HepG2 (cell line): ENCODE results near the gene ADGRD1. TPM values are rescaled to one million over a fixed set of nuclear protein-coding genes. Genes with fewer than 3 reads are reported as not detected.

Experiments used
- ATAC-seq: fragments of 200-7000 bp; cut with Tn5 transposase; 3 replicates; pipeline ENCODE4 v1.9.1; 2020; ENCODE audit warnings: mild to moderate bottlenecking, moderate library complexity
- BruUV-seq: library from RNA; stranded (reverse); fragments of 400-500 nt; replicated peaks from 2 replicates; lab custom pipeline; 2021; lab: Mats Ljungman, UMichigan
- CTCF ChIA-PET: fragments of 300-600 bp; formaldehyde crosslinking; extraction: SDS; loops from one replicate; lab custom pipeline; 2021; ENCODE audit warnings: low total read pairs, inconsistent platforms, low intra/inter-chr PET ratio; lab: Yijun Ruan, JAX
- POLR2A ChIA-PET: fragments of 350-600 bp; sonication (Branson Sonifier 250); formaldehyde crosslinking; loops from one replicate; lab custom pipeline; 2020; ENCODE audit warnings: antibody characterized with exemption, inconsistent platforms; lab: Yijun Ruan, JAX
- DNase-seq: peaks from one replicate; pipeline ENCODE4 v3.0.0-alpha.2; 2015; ENCODE audit warnings: low spot score
- FAIRE-seq: peaks from 3 replicates; lab custom pipeline; 2011; peaks lifted over from hg19 to GRCh38; lab: Jason Lieb, UNC
- H2AFZ ChIP-seq: one replicate; pipeline ENCODE4 v1.6.1; 2011; ENCODE audit warnings: low read length, inconsistent platforms
- H3K27ac ChIP-seq: fragments of 300-600 bp; 3 replicates; pipeline ENCODE4 v1.8.0; 2011; ENCODE audit warnings: mixed run types, mild to moderate bottlenecking, mixed read lengths, low read length, inconsistent platforms; ENCODE audit not compliant: insufficient read depth; ENCODE audit errors: extremely low read length
- H3K27me3 ChIP-seq, 2 experiments: fragments of 200-600 bp in 1 of 2; 2 replicates in 1 of 2; 3 replicates in 1 of 2; pipeline versions ENCODE4 v1.6.0 to v1.8.0; 2011; ENCODE audit warnings: low read length in 2 of 2, mild to moderate bottlenecking in 2 of 2, moderate library complexity in 2 of 2, inconsistent platforms in 1 of 2; ENCODE audit not compliant: insufficient read depth in 2 of 2, control insufficient read depth in 1 of 2
- H3K36me3 ChIP-seq, 2 experiments: fragments of 200-600 bp in 1 of 2; replicated peaks in 1 of 2; 2 replicates in 1 of 2; 3 replicates in 1 of 2; pipeline versions ENCODE4 v1.5.1 to v1.8.0; 2011; ENCODE audit warnings: low read length in 2 of 2, inconsistent platforms in 1 of 2; ENCODE audit not compliant: insufficient read depth in 2 of 2, control insufficient read depth in 1 of 2
- H3K4me1 ChIP-seq: 2 replicates; pipeline ENCODE4 v1.5.1; 2012; ENCODE audit warnings: low read length, inconsistent platforms; ENCODE audit not compliant: insufficient read depth
- H3K4me2 ChIP-seq: 2 replicates; pipeline ENCODE4 v1.6.0; 2011; ENCODE audit warnings: low read depth, low read length, inconsistent platforms
- H3K4me3 ChIP-seq, 3 experiments: fragments of 200-600 bp in 1 of 3; sonication (generic), shearing (Covaris generic) in 1 of 3; replicated peaks in 1 of 3; 2 replicates each; pipeline ENCODE4 v1.5.1; 2011 to 2016; ENCODE audit warnings: low read length in 3 of 3, inconsistent platforms in 2 of 3, low read depth in 2 of 3, mild to moderate bottlenecking in 2 of 3, control low read depth in 1 of 3, mixed read lengths in 1 of 3; ENCODE audit not compliant: insufficient read depth in 1 of 3
- H3K79me2 ChIP-seq: one replicate; pipeline ENCODE4 v1.6.1; 2011; ENCODE audit warnings: low read length, inconsistent platforms; ENCODE audit not compliant: insufficient read depth
- H3K9ac ChIP-seq: 2 replicates; pipeline ENCODE4 v1.6.0; 2011; ENCODE audit warnings: mild to moderate bottlenecking, low read depth, low read length, inconsistent platforms; ENCODE audit not compliant: insufficient read depth
- H3K9me3 ChIP-seq: 2 replicates; pipeline ENCODE4 v1.5.1; 2012; ENCODE audit warnings: mild to moderate bottlenecking, low read length
- H4K20me1 ChIP-seq: 2 replicates; pipeline ENCODE4 v1.6.0; 2011; ENCODE audit warnings: inconsistent platforms, mild to moderate bottlenecking, low read length, moderate library complexity; ENCODE audit not compliant: insufficient read depth
- CREM ChIP-seq, 2 experiments: sonication (generic) in 1 of 2; formaldehyde crosslinking in 1 of 2; IDR thresholded peaks; 2 replicates each; pipeline versions ENCODE4 v1.4.0 to v1.6.1; 2016 to 2020; ENCODE audit warnings: antibody characterized with exemption in 1 of 2, mild to moderate bottlenecking in 1 of 2, missing genetic modification reagents in 1 of 2
- SMC3 ChIP-seq: IDR thresholded peaks from 2 replicates; pipeline ENCODE4 v1.6.1; 2011; ENCODE audit warnings: low read length, improper control_type of control experiment
- TEAD3 ChIP-seq: optimal IDR thresholded peaks from 2 replicates; pipeline ENCODE3; 2016; ENCODE audit warnings: borderline replicate concordance
- ZC3H4 ChIP-seq: sonication (generic); formaldehyde crosslinking; IDR thresholded peaks from 2 replicates; pipeline ENCODE4 v1.4.0; 2020; ENCODE audit warnings: missing genetic modification reagents, borderline replicate concordance
- ZSCAN5A ChIP-seq: sonication (generic); formaldehyde crosslinking; IDR thresholded peaks from 2 replicates; pipeline ENCODE4 v1.8.0; 2022; ENCODE audit warnings: mild to moderate bottlenecking, missing genetic modification reagents, borderline replicate concordance
- WGBS: methylation state at CpG from one replicate; pipeline ENCODE4 v1.1.6; 2017; ENCODE audit warnings: low lambda C conversion rate; 5-methylcytosine and 5-hydroxymethylcytosine counted together
- in situ Hi-C: cut with HindIII; loops from 2 replicates; pipeline ENCODE4 v1.10.0; 2017; ENCODE audit warnings: low pct_unique_long_range_greater_than_20kb; ENCODE audit not compliant: extremely low pct_ligation_motif_present
- intact Hi-C: fragments of 100-400 bp; cut with micrococcal nuclease; formaldehyde crosslinking; loops from one replicate; pipeline ENCODE4 v1.10.0; 2022; ENCODE audit not compliant: unreplicated experiment
- polyA plus RNA-seq, 8 experiments: library from polyadenylated mRNA; depleted of rRNA in 3 of 8; stranded (reverse) in 7 of 8; unstranded in 1 of 8; fragments of >200 nt; fragmentation: Illumina TruSeq in 4 of 8; extraction: Trizol in 4 of 8; gene quantifications; 2 replicates each; pipeline versions ENCODE4 v1.2.1 to v1.2.3, GENCODE V29; 2011 to 2016; ENCODE audit warnings: low read depth in 4 of 8, missing spikeins in 1 of 8, mixed read lengths in 1 of 8; ENCODE audit not compliant: insufficient read depth in 1 of 8
- total RNA-seq, 5 experiments: library from RNA; depleted of rRNA; stranded (reverse); fragments of >200 nt; fragmentation: Illumina TruSeq; extraction: Trizol; gene quantifications; 2 replicates each; pipeline ENCODE4 v1.2.3, GENCODE V29; 2016; ENCODE audit warnings: low read depth in 1 of 5
- TF ChIP-seq, protein P1 (sequence below): sonication (generic); formaldehyde crosslinking; IDR thresholded peaks from 2 replicates; pipeline ENCODE4 v1.4.0; 2020; ENCODE audit warnings: mild to moderate bottlenecking, missing genetic modification reagents
- TF ChIP-seq, protein P2 (sequence below): sonication (generic); formaldehyde crosslinking; IDR thresholded peaks from 2 replicates; pipeline ENCODE4 v1.5.1; 2020; ENCODE audit warnings: mild to moderate bottlenecking, missing genetic modification reagents, borderline replicate concordance

The ADGRD1 gene
- total and polyA plus RNA-seq, 2 of the 13 experiments (the other 11 are each of a cell fraction or from before 2014, with no cell fraction given), result 0.46 to 12.4 TPM

GRCh38 chr12:131112021-131112420, 158.3 kb downstream of the ADGRD1 start:
- Histone ChIP-seq H3K36me3 (no peaks in the 10 kb centered on the region), H3K4me1 (0 out of 2 replicates have a peak, but pooled peaks cover 6% of the 10 kb centered on the region), H2AFZ (no peak overlapping the region), H3K9ac (no peak overlapping the region), H4K20me1 (no peaks in the 10 kb centered on the region), H3K79me2 (no peaks in the 10 kb centered on the region), H3K27ac (no peak overlapping the region), H3K27me3 (no peaks in the 10 kb centered on the region), H3K4me2 (no peak overlapping the region), H3K9me3 (no peaks in the 10 kb centered on the region), H3K4me3 (no peak overlapping the region)
- WGBS, result 86% methylated on average over 1 of the region's 1 CpG
- ChIA-PET CTCF (no interaction called here), POLR2A (no interaction called here)
- FAIRE-seq (no peak), ATAC-seq (no peak), DNase-seq (no peak)
- TF ChIP-seq ZSCAN5A, result no peak
- TF ChIP-seq TEAD3, result no peak
- TF ChIP-seq, protein P1, sequence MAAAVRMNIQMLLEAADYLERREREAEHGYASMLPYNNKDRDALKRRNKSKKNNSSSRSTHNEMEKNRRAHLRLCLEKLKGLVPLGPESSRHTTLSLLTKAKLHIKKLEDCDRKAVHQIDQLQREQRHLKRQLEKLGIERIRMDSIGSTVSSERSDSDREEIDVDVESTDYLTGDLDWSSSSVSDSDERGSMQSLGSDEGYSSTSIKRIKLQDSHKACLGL (CRISPR knock-in tag), result no peak
- TF ChIP-seq, protein P2, sequence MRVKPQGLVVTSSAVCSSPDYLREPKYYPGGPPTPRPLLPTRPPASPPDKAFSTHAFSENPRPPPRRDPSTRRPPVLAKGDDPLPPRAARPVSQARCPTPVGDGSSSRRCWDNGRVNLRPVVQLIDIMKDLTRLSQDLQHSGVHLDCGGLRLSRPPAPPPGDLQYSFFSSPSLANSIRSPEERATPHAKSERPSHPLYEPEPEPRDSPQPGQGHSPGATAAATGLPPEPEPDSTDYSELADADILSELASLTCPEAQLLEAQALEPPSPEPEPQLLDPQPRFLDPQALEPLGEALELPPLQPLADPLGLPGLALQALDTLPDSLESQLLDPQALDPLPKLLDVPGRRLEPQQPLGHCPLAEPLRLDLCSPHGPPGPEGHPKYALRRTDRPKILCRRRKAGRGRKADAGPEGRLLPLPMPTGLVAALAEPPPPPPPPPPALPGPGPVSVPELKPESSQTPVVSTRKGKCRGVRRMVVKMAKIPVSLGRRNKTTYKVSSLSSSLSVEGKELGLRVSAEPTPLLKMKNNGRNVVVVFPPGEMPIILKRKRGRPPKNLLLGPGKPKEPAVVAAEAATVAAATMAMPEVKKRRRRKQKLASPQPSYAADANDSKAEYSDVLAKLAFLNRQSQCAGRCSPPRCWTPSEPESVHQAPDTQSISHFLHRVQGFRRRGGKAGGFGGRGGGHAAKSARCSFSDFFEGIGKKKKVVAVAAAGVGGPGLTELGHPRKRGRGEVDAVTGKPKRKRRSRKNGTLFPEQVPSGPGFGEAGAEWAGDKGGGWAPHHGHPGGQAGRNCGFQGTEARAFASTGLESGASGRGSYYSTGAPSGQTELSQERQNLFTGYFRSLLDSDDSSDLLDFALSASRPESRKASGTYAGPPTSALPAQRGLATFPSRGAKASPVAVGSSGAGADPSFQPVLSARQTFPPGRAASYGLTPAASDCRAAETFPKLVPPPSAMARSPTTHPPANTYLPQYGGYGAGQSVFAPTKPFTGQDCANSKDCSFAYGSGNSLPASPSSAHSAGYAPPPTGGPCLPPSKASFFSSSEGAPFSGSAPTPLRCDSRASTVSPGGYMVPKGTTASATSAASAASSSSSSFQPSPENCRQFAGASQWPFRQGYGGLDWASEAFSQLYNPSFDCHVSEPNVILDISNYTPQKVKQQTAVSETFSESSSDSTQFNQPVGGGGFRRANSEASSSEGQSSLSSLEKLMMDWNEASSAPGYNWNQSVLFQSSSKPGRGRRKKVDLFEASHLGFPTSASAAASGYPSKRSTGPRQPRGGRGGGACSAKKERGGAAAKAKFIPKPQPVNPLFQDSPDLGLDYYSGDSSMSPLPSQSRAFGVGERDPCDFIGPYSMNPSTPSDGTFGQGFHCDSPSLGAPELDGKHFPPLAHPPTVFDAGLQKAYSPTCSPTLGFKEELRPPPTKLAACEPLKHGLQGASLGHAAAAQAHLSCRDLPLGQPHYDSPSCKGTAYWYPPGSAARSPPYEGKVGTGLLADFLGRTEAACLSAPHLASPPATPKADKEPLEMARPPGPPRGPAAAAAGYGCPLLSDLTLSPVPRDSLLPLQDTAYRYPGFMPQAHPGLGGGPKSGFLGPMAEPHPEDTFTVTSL (CRISPR knock-in tag), result no peak
- no peak for TF ChIP-seq SMC3
- TF ChIP-seq CREM (IDR thresholded peaks at IDR 0.05), result no peak
- TF ChIP-seq CREM (CRISPR knock-in tag; IDR thresholded peaks at IDR 0.05), result no peak
- no peak for TF ChIP-seq ZC3H4 (CRISPR knock-in tag)
- in situ Hi-C loops (loop anchor here (25.0 kb wide), 1 partner anchor 725 kb away; the partner anchor contains the start of gene MMP17), intact Hi-C loops (no loop called here)
- BruUV-seq, result no TSS peak
